WTC11 (cell line): ENCODE measurements around the gene HHEX.

Experiments
- CTCF ChIP-seq: fragments of 200-600 bp; IDR thresholded peaks from 2 replicates; pipeline ENCODE4 v1.8.0; 2022; ENCODE audit warnings: antibody characterized with exemption
- E2F1 ChIP-seq: sonication (generic); formaldehyde crosslinking; IDR thresholded peaks from 2 replicates; pipeline ENCODE4 v1.8.0; 2022; ENCODE audit warnings: mild to moderate bottlenecking, missing genetic modification reagents
- ESRRA ChIP-seq: sonication (generic); formaldehyde crosslinking; IDR thresholded peaks from 2 replicates; pipeline ENCODE4 v1.8.1; 2022; ENCODE audit warnings: mild to moderate bottlenecking, missing genetic modification reagents, borderline replicate concordance
- MAX ChIP-seq: sonication (generic); formaldehyde crosslinking; IDR thresholded peaks from 2 replicates; pipeline ENCODE4 v1.8.0; 2022; ENCODE audit warnings: mild to moderate bottlenecking, missing genetic modification reagents
- NFE2L1 ChIP-seq: sonication (generic); formaldehyde crosslinking; IDR thresholded peaks from 2 replicates; pipeline ENCODE4 v1.8.1; 2023; ENCODE audit warnings: missing genetic modification reagents
- ZBTB21 ChIP-seq: sonication (generic); formaldehyde crosslinking; IDR thresholded peaks from 2 replicates; pipeline ENCODE4 v1.8.1; 2023; ENCODE audit warnings: mild to moderate bottlenecking, missing genetic modification reagents, borderline replicate concordance
- ZBTB43 ChIP-seq: sonication (generic); formaldehyde crosslinking; IDR thresholded peaks from 2 replicates; pipeline ENCODE4 v1.8.1; 2023; ENCODE audit warnings: mild to moderate bottlenecking, missing genetic modification reagents
- TF ChIP-seq, protein P1 (sequence below): sonication (generic); formaldehyde crosslinking; IDR thresholded peaks from 2 replicates; pipeline ENCODE4 v1.8.1; 2023; ENCODE audit warnings: mild to moderate bottlenecking, moderate library complexity, missing genetic modification reagents

DNA sequence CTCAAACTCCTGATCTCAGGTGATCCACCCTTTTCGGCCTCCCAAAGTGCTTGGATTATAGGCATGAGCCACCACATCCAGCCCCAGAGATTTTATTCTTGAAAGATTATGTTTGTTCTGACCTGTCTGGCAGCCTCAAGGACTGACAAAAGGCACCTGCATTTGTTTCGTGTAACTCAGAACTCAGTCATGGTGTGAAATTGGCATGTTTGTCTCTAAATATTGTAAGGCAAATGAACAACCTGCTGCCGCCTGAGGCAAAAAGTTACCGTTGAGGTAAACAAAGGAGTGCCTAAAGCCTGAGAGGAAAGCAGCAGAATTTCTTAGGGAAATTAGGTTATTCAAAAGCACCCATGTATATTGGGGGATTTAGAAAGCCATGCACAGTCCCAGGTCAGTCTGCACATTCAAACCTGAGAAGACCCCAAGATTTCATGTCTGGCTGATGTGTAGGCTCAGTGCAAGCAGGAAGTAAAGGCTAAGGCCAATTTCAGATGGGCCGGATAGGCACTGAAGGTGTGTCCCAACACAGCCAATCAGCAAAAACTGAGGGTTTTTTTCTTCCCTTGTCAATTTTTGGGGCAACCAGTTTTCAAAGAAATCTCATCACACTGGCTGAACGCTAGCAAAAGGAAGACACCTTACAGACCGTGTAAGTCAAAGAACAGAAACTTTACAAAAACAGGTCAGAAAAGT lies 33.3 kb upstream of the HHEX start:
- no peak for TF ChIP-seq CTCF
- no peak for TF ChIP-seq ESRRA (CRISPR knock-in tag)
- no peak for TF ChIP-seq MAX
- TF ChIP-seq, protein P1, sequence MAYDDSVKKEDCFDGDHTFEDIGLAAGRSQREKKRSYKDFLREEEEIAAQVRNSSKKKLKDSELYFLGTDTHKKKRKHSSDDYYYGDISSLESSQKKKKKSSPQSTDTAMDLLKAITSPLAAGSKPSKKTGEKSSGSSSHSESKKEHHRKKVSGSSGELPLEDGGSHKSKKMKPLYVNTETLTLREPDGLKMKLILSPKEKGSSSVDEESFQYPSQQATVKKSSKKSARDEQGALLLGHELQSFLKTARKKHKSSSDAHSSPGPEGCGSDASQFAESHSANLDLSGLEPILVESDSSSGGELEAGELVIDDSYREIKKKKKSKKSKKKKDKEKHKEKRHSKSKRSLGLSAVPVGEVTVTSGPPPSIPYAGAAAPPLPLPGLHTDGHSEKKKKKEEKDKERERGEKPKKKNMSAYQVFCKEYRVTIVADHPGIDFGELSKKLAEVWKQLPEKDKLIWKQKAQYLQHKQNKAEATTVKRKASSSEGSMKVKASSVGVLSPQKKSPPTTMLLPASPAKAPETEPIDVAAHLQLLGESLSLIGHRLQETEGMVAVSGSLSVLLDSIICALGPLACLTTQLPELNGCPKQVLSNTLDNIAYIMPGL (CRISPR knock-in tag), result no peak
- no peak for TF ChIP-seq ZBTB21 (CRISPR knock-in tag)
- TF ChIP-seq NFE2L1 (CRISPR knock-in tag), result no peak
- TF ChIP-seq ZBTB43, result no peak
- TF ChIP-seq E2F1 (CRISPR knock-in tag), result no peak
